ENCODE results near the gene ABCA1. TPM values are rescaled to one million over a fixed set of nuclear protein-coding genes. Genes with fewer than 3 reads are reported as not detected.

The ABCA1 gene
- polyA plus RNA-seq, 3 donors, result 2.0 to 5.1 (median 2.7) TPM

GRCh38 chr9:104767507-104767906 is 160.4 kb downstream of the ABCA1 start:
- Mint-ChIP-seq H3K4me3 (no peak overlapping the region), H3K27me3 (ENCODE audit: low read depth in 3 of 3) (peaks cover 0 to 3% (median 2%) of the 10 kb centered on the region in 3 donors), H3K4me1 (peaks cover 44% of the 10 kb centered on the region), H3K27ac (no peak overlapping the region), H3K36me3 (peaks cover 0 to under 1% of the 10 kb centered on the region in 2 donors), H3K9me3 (peaks cover 0 to 2% (median 0%) of the 10 kb centered on the region in 7 donors)
- Histone ChIP-seq H2AFZ (ENCODE audit: insufficient read depth, low read depth, low read length, poor library complexity, severe bottlenecking) (no peak overlapping the region), H3K9me3 (replicated peaks in 1 of 2; ENCODE audit: control insufficient read depth in 1 of 2, insufficient read depth in 1 of 2, low read length in 2 of 2) (no peaks in the 10 kb centered on the region), H3K9ac (ENCODE audit: insufficient read depth, low read length, poor library complexity, severe bottlenecking) (no peak overlapping the region), H3K27me3 (ENCODE audit: control insufficient read depth in 2 of 2, insufficient read depth in 2 of 2, low read length in 2 of 2) (no peaks in the 10 kb centered on the region), H4K20me1 (ENCODE audit: insufficient read depth, low read length) (no peaks in the 10 kb centered on the region), H3K36me3 (replicated peaks in 1 of 2; ENCODE audit: control insufficient read depth in 1 of 2, insufficient read depth in 2 of 2, low read length in 2 of 2) (no peaks in the 10 kb centered on the region), H3K4me3 (replicated peaks in 1 of 3; ENCODE audit: low read depth in 2 of 3, low read length in 3 of 3) (no peak overlapping the region), H3K4me1 (ENCODE audit: control insufficient read depth in 1 of 2, insufficient read depth in 2 of 2, low read length in 2 of 2) (peaks cover 25 to 41% of the 10 kb centered on the region in 2 donors), H3K4me2 (replicated peaks; ENCODE audit: extremely low read depth, low read length, poor library complexity, severe bottlenecking) (no peak overlapping the region), H3K27ac (ENCODE audit: low read depth in 1 of 2, low read length in 2 of 2) (no peak overlapping the region), H3K79me2 (ENCODE audit: insufficient read depth, low read length) (no peaks in the 10 kb centered on the region)
- TF ChIP-seq, protein P1, sequence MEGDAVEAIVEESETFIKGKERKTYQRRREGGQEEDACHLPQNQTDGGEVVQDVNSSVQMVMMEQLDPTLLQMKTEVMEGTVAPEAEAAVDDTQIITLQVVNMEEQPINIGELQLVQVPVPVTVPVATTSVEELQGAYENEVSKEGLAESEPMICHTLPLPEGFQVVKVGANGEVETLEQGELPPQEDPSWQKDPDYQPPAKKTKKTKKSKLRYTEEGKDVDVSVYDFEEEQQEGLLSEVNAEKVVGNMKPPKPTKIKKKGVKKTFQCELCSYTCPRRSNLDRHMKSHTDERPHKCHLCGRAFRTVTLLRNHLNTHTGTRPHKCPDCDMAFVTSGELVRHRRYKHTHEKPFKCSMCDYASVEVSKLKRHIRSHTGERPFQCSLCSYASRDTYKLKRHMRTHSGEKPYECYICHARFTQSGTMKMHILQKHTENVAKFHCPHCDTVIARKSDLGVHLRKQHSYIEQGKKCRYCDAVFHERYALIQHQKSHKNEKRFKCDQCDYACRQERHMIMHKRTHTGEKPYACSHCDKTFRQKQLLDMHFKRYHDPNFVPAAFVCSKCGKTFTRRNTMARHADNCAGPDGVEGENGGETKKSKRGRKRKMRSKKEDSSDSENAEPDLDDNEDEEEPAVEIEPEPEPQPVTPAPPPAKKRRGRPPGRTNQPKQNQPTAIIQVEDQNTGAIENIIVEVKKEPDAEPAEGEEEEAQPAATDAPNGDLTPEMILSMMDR (IDR thresholded peaks at IDR 0.05), result no peak
- DNase-seq, result no peak
- no CpG with 5 or more reads among the region's 3 CpGs for WGBS (ENCODE audit: insufficient coverage)
- intact Hi-C loops (cut with micrococcal nuclease), result no loop called here

GRCh38 chr9:104766025-104766424 is 161.9 kb downstream of the ABCA1 start:
- no CpG with 5 or more reads among the region's 7 CpGs for WGBS (ENCODE audit: insufficient coverage)
- Histone ChIP-seq H3K4me3 (replicated peaks in 1 of 3; ENCODE audit: low read depth in 2 of 3, low read length in 3 of 3) (no peak overlapping the region), H4K20me1 (ENCODE audit: insufficient read depth, low read length) (no peaks in the 10 kb centered on the region), H3K79me2 (ENCODE audit: insufficient read depth, low read length) (no peaks in the 10 kb centered on the region), H3K27me3 (ENCODE audit: control insufficient read depth in 2 of 2, insufficient read depth in 2 of 2, low read length in 2 of 2) (no peaks in the 10 kb centered on the region), H2AFZ (ENCODE audit: insufficient read depth, low read depth, low read length, poor library complexity, severe bottlenecking) (no peak overlapping the region), H3K4me2 (replicated peaks; ENCODE audit: extremely low read depth, low read length, poor library complexity, severe bottlenecking) (no peak overlapping the region), H3K9ac (ENCODE audit: insufficient read depth, low read length, poor library complexity, severe bottlenecking) (no peak overlapping the region), H3K4me1 (ENCODE audit: control insufficient read depth in 1 of 2, insufficient read depth in 2 of 2, low read length in 2 of 2) (peaks cover 25 to 40% of the 10 kb centered on the region in 2 donors), H3K9me3 (replicated peaks in 1 of 2; ENCODE audit: control insufficient read depth in 1 of 2, insufficient read depth in 1 of 2, low read length in 2 of 2) (no peaks in the 10 kb centered on the region), H3K36me3 (replicated peaks in 1 of 2; ENCODE audit: control insufficient read depth in 1 of 2, insufficient read depth in 2 of 2, low read length in 2 of 2) (no peaks in the 10 kb centered on the region), H3K27ac (ENCODE audit: low read depth in 1 of 2, low read length in 2 of 2) (no peak overlapping the region)
- peaks cover 38% of the 10 kb centered on the region for H3K4me1 Mint-ChIP-seq
- no peaks in the 10 kb centered on the region for H3K36me3 Mint-ChIP-seq
- H3K27ac Mint-ChIP-seq, result no peak overlapping the region
- H3K27me3 Mint-ChIP-seq (ENCODE audit: low read depth in 3 of 3), result peaks cover 0 to 3% (median 2%) of the 10 kb centered on the region in 3 donors
- intact Hi-C loops (cut with micrococcal nuclease), result no loop called here
- no peak for DNase-seq
- H3K9me3 Mint-ChIP-seq, result peaks cover 0 to 2% (median 0%) of the 10 kb centered on the region in 7 donors
- H3K4me3 Mint-ChIP-seq, result no peak overlapping the region
- TF ChIP-seq, protein P1 (IDR thresholded peaks at IDR 0.05), result no peak

All from CD14-positive monocyte (primary cell).